ENCODE measurements around the gene STOM. TPM values are rescaled to one million over a fixed set of nuclear protein-coding genes. Genes with fewer than 3 reads are reported as not detected.

STOM gene
- total and polyA plus RNA-seq, 10 of the 15 experiments (the other 5 are each of a cell fraction or from before 2014, with no cell fraction given), result 6.7 to 47.4 (median 39.8) TPM

DNA sequence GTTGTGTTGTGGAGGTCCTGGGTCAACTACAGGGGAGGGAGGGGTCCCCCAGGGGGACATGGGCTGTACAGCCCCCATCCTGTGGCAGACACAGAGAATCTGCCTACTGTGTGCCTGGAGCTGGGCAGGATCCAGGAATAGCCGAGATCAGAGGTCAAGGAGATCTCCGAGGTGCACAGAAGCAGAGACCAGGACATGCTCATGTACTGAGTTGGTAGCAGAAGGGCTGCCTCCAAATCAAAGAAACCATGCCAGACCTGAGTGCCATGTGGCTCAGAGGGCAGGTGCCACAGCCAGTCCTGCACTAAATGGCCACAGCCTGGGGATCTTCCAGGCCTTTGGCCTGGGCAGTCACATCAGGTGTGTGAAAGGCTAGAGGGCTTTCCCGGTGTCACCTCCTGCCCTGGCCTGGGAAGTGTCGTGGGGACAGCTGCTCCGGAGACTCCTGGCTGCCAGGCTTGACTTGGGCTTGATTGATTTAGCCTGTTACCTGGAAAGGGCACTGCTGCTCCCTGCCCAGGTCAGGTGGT lies 74.3 kb downstream of the STOM start:
- H3K9me3 ChIP-seq (replicated peaks; ENCODE audit: control insufficient read depth, insufficient read depth, low read length), result no peaks in the 10 kb centered on the region
- BruUV-seq (replicated peaks), result no TSS peak
- no peaks in the 10 kb centered on the region for H4K20me1 ChIP-seq (ENCODE audit: control insufficient read depth, insufficient read depth)
- no peak overlapping the region for H3K9ac ChIP-seq (ENCODE audit: control insufficient read depth, insufficient read depth, low read length)
- H2AFZ ChIP-seq (ENCODE audit: control insufficient read depth, low read depth, low read length), result no peak overlapping the region
- no peak overlapping the region for H3K27ac ChIP-seq (ENCODE audit: control insufficient read depth, insufficient read depth)
- H3K27me3 ChIP-seq (replicated peaks in 1 of 2; ENCODE audit: control insufficient read depth in 2 of 2, insufficient read depth in 2 of 2, low read length in 1 of 2), result no peaks in the 10 kb centered on the region
- H3K4me3 ChIP-seq, result no peak overlapping the region
- no peaks in the 10 kb centered on the region for H3K79me2 ChIP-seq (ENCODE audit: control insufficient read depth, insufficient read depth, low read length)
- RAD21 ChIA-PET (ENCODE audit: unreplicated experiment), result no interaction called here
- peaks cover 4% of the 10 kb centered on the region; the same call in 1 of the 2 replicates for H3K4me1 ChIP-seq (ENCODE audit: control insufficient read depth, insufficient read depth, low read length)
- in situ Hi-C loops (cut with MboI) (no loop called here), intact Hi-C loops (cut with micrococcal nuclease; ENCODE audit: unreplicated experiment) (no loop called here)
- DNase-seq (ENCODE audit: low read depth, low spot score), result no peak
- ATAC-seq, result no peak
- TF ChIP-seq NFYA (IDR thresholded peaks at IDR 0.05; ENCODE audit: borderline replicate concordance, low read depth, low read length) (no peak), SMARCA5 (IDR thresholded peaks at IDR 0.05) (no peak), EED (IDR thresholded peaks at IDR 0.05; ENCODE audit: low read depth) (no peak), RAD21 (IDR thresholded peaks at IDR 0.05; ENCODE audit: insufficient read depth, low read depth, low read length) (no peak), EZH2 (IDR thresholded peaks at IDR 0.05; ENCODE audit: borderline replicate concordance, control insufficient read depth, low read depth, low read length) (no peak), NRF1 (conservative IDR thresholded peaks at IDR 0.05; ENCODE audit: low read depth, low read length) (no peak), SMAD5 (IDR thresholded peaks at IDR 0.05; ENCODE audit: low read depth) (no peak)
- WGBS (ENCODE audit: insufficient coverage, insufficient replicate concordance, low lambda C conversion rate, missing lambda C conversion rate), result 58% methylated on average over 5 of the region's 5 CpGs
- no peak for FAIRE-seq
- CTCF ChIA-PET, result interaction anchor here (1.3 to 1.7 kb wide), 2 partner anchors 18 to 345 kb away, joined by 3 to 4 read pairs; no protein-coding TSS in a partner anchor
- POLR2A ChIA-PET, result no interaction called here
- no peak overlapping the region for H3K4me2 ChIP-seq (ENCODE audit: control insufficient read depth, insufficient read depth)
- H3K36me3 ChIP-seq (ENCODE audit: control insufficient read depth in 2 of 2, insufficient read depth in 2 of 2, low read length in 1 of 2), result no peaks in the 10 kb centered on the region
- SMC1A ChIA-PET (ENCODE audit: uncharacterized antibody, unreplicated experiment), result no interaction called here

All from GM12878 (cell line).